ENCODE data around the gene TECPR1.

Gene TECPR1

GRCh38 chr7:98213888-98214810, 37.9 kb downstream of the TECPR1 start:
- Histone ChIP-seq H3K9me2 (replicated peaks; ENCODE audit: control insufficient read depth, low read length) (no peaks in the 10 kb centered on the region), H3K36me3 (ENCODE audit: control insufficient read depth, low read length) (no peaks in the 10 kb centered on the region), H3K4me3 (ENCODE audit: low read length) (no peak overlapping the region), H3F3A (ENCODE audit: control insufficient read depth, insufficient read depth) (peaks cover 10% of the 10 kb centered on the region), H3K4me1 (ENCODE audit: control insufficient read depth, low read length) (peaks cover 20% of the 10 kb centered on the region), H3K79me2 (ENCODE audit: control insufficient read depth, low read length) (no peaks in the 10 kb centered on the region), H3K9me3 (ENCODE audit: control insufficient read depth, insufficient read depth, low read length) (no peaks in the 10 kb centered on the region), H4K20me1 (ENCODE audit: control insufficient read depth, insufficient read depth, low read depth, low read length) (peaks cover 32% of the 10 kb centered on the region), H3K4me2 (ENCODE audit: low read length) (no peak overlapping the region), H3K27ac (ENCODE audit: low read depth, low read length) (no peak overlapping the region), H3K27me3 (ENCODE audit: control insufficient read depth, low read length) (peaks cover 33% of the 10 kb centered on the region)
- no peak for TF ChIP-seq CTCF (IDR thresholded peaks at IDR 0.05; ENCODE audit: low read depth, low read length, poor library complexity, severe bottlenecking)
- no peak for TF ChIP-seq EZH2phosphoT487 (IDR thresholded peaks at IDR 0.05; ENCODE audit: borderline replicate concordance, low read length)

- no peaks in the 10 kb centered on the region for H3K79me2 ChIP-seq (ENCODE audit: control insufficient read depth, low read length)
- peaks cover 27% of the 10 kb centered on the region for H4K20me1 ChIP-seq (ENCODE audit: control insufficient read depth, insufficient read depth, low read depth, low read length)
- H3K36me3 ChIP-seq (ENCODE audit: control insufficient read depth, low read length), result no peaks in the 10 kb centered on the region
- no peaks in the 10 kb centered on the region for H3K9me2 ChIP-seq (replicated peaks; ENCODE audit: control insufficient read depth, low read length)
- H3F3A ChIP-seq (ENCODE audit: control insufficient read depth, insufficient read depth), result peaks cover 12% of the 10 kb centered on the region
- no peak overlapping the region for H3K27ac ChIP-seq (ENCODE audit: low read depth, low read length)
- H3K9me3 ChIP-seq (ENCODE audit: control insufficient read depth, insufficient read depth, low read length), result no peaks in the 10 kb centered on the region
- H3K4me1 ChIP-seq (ENCODE audit: control insufficient read depth, low read length), result peaks cover 13% of the 10 kb centered on the region
- peaks cover 26% of the 10 kb centered on the region for H3K27me3 ChIP-seq (ENCODE audit: control insufficient read depth, low read length)
- TF ChIP-seq EZH2phosphoT487 (IDR thresholded peaks at IDR 0.05; ENCODE audit: borderline replicate concordance, low read length) (no peak), CTCF (IDR thresholded peaks at IDR 0.05; ENCODE audit: low read depth, low read length, poor library complexity, severe bottlenecking) (no peak)
- no peak overlapping the region for H3K4me2 ChIP-seq (ENCODE audit: low read length)
- H3K4me3 ChIP-seq (ENCODE audit: low read length), result no peak overlapping the region
These were observed 38.6 kb downstream of the TECPR1 start for GRCh38 chr7:98213296-98213887.

GRCh38 chr7:98212532-98213041, 39.4 kb downstream of the TECPR1 start:
- Histone ChIP-seq H3K27me3 (ENCODE audit: control insufficient read depth, low read length) (peaks cover 18% of the 10 kb centered on the region), H3K9me3 (ENCODE audit: control insufficient read depth, insufficient read depth, low read length) (no peaks in the 10 kb centered on the region), H3K4me3 (ENCODE audit: low read length) (no peak overlapping the region), H3F3A (ENCODE audit: control insufficient read depth, insufficient read depth) (peaks cover 17% of the 10 kb centered on the region), H3K9me2 (replicated peaks; ENCODE audit: control insufficient read depth, low read length) (no peaks in the 10 kb centered on the region), H3K27ac (ENCODE audit: low read depth, low read length) (no peak overlapping the region), H3K4me1 (ENCODE audit: control insufficient read depth, low read length) (peaks cover 5% of the 10 kb centered on the region; the same call in 1 of the 2 replicates), H3K4me2 (ENCODE audit: low read length) (no peak overlapping the region), H3K36me3 (ENCODE audit: control insufficient read depth, low read length) (no peaks in the 10 kb centered on the region), H4K20me1 (ENCODE audit: control insufficient read depth, insufficient read depth, low read depth, low read length) (peaks cover 27% of the 10 kb centered on the region; the same call in 1 of the 2 replicates), H3K79me2 (ENCODE audit: control insufficient read depth, low read length) (no peaks in the 10 kb centered on the region)
- TF ChIP-seq CTCF (IDR thresholded peaks at IDR 0.05; ENCODE audit: low read depth, low read length, poor library complexity, severe bottlenecking) (no peak), EZH2phosphoT487 (IDR thresholded peaks at IDR 0.05; ENCODE audit: borderline replicate concordance, low read length) (no peak)
